Measurements from ENCODE around the gene SLAMF6. TPM values are rescaled to one million over a fixed set of nuclear protein-coding genes. Genes with fewer than 3 reads are reported as not detected.

SLAMF6 gene
- total and polyA plus RNA-seq, 10 of the 15 experiments (the other 5 are each of a cell fraction or from before 2014, with no cell fraction given): 20.5 to 89.6 (median 36.5) TPM

DNA sequence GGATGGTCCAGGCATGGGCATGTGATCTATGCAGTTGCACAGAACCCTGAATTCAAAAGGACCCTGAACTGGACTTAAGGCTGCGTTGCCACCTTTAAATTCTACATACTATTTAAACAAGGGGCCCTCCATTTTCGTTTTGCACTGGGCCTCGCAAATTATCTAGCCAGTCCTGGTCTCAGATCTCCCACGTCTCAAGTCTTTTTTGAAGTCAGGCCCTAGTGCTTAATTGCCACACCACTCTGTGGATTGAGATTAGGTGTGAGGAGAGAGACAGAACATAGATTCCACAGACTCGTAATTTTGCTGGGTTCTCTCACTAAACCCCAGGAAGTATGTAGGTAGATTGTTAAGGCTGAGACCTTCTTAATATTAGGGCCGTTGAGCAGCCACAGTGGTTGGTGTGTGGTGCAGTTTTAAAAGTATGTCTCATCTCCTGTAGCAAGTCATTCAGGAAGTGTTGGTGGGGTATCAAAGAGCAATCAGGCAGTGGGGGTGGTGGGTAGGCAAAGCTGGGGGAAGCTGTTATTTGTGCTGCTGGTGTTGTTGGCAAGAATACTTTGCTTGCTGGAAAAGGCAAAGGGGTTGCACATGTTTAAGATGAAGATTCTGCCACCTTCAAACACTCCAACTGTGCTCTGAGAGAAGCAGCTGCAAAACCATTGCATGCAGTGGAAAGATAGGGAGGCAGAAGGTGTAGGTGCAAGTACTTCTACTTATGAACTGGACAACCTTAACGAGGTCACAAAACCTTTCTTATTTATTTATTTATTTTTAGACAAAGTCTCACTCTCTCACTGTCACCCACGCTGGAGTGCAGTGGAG is 45.0 kb upstream of the SLAMF6 start (continued):
- peak; percentile 38; the same call in 1 of the 2 replicates for TF ChIP-seq PML (IDR thresholded peaks at IDR 0.05; ENCODE audit: low read length)

GRCh38 chr1:160567341-160567740 is 44.3 kb upstream of the SLAMF6 start:
- RAD21 ChIA-PET (ENCODE audit: unreplicated experiment): interaction anchor here (0.9 to 4.2 kb wide), 7 partner anchors 8 to 39 kb away, joined by 3 to 30 read pairs (median 7); no protein-coding TSS in a partner anchor
- H3K4me3 ChIP-seq: peak overlapping the region; percentile 28; the same call in 1 of the 2 replicates
- CTCF ChIA-PET: interaction anchor here (1.3 kb wide), 3 partner anchors 8 to 39 kb away, joined by 3 to 4 read pairs (median 4); no protein-coding TSS in a partner anchor
- peak overlapping the region; percentile 68 for H3K27ac ChIP-seq (ENCODE audit: control insufficient read depth, insufficient read depth)
- intact Hi-C loops (cut with micrococcal nuclease; ENCODE audit: unreplicated experiment) (no loop called here), in situ Hi-C loops (cut with MboI) (no loop called here)
- no peak overlapping the region for H2AFZ ChIP-seq (ENCODE audit: control insufficient read depth, low read depth, low read length)
- H4K20me1 ChIP-seq (ENCODE audit: control insufficient read depth, insufficient read depth): no peaks in the 10 kb centered on the region
- no peak for DNase-seq (ENCODE audit: low read depth, low spot score)
- H3K36me3 ChIP-seq (ENCODE audit: control insufficient read depth in 2 of 2, insufficient read depth in 2 of 2, low read length in 1 of 2): no peaks in the 10 kb centered on the region
- FAIRE-seq: no peak
- H3K79me2 ChIP-seq (ENCODE audit: control insufficient read depth, insufficient read depth, low read length): peaks cover 3% of the 10 kb centered on the region
- H3K9ac ChIP-seq (ENCODE audit: control insufficient read depth, insufficient read depth, low read length): no peak overlapping the region
- peaks cover 10% of the 10 kb centered on the region; the same call in 2 of the 3 replicates for H3K9me3 ChIP-seq (replicated peaks; ENCODE audit: control insufficient read depth, insufficient read depth, low read length)
- TF ChIP-seq ESRRA (IDR thresholded peaks at IDR 0.05; ENCODE audit: low read length) (no peak), NRF1 (conservative IDR thresholded peaks at IDR 0.05; ENCODE audit: low read depth, low read length) (no peak), SMC3 (IDR thresholded peaks at IDR 0.05; ENCODE audit: borderline replicate concordance, low read length) (no peak), ZNF274 (IDR thresholded peaks at IDR 0.05; ENCODE audit: insufficient read depth, insufficient read length) (no peak), SRF (IDR thresholded peaks at IDR 0.05; ENCODE audit: low read depth in 2 of 2, low read length in 2 of 2) (no peak), CBX5 (IDR thresholded peaks at IDR 0.05; ENCODE audit: low read depth) (no peak), YBX1 (IDR thresholded peaks at IDR 0.05) (no peak), CHD2 (IDR thresholded peaks at IDR 0.05; ENCODE audit: borderline replicate concordance, low read depth, low read length) (no peak), RAD51 (IDR thresholded peaks at IDR 0.05) (no peak), BCL11A (IDR thresholded peaks at IDR 0.05; ENCODE audit: low read depth, low read length) (no peak)
- TF ChIP-seq, protein P1, sequence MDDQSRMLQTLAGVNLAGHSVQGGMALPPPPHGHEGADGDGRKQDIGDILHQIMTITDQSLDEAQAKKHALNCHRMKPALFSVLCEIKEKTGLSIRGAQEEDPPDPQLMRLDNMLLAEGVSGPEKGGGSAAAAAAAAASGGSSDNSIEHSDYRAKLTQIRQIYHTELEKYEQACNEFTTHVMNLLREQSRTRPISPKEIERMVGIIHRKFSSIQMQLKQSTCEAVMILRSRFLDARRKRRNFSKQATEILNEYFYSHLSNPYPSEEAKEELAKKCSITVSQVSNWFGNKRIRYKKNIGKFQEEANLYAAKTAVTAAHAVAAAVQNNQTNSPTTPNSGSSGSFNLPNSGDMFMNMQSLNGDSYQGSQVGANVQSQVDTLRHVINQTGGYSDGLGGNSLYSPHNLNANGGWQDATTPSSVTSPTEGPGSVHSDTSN (IDR thresholded peaks at IDR 0.05; ENCODE audit: insufficient replicate concordance, low read depth, low read length): no peak
- TF ChIP-seq, protein P2, sequence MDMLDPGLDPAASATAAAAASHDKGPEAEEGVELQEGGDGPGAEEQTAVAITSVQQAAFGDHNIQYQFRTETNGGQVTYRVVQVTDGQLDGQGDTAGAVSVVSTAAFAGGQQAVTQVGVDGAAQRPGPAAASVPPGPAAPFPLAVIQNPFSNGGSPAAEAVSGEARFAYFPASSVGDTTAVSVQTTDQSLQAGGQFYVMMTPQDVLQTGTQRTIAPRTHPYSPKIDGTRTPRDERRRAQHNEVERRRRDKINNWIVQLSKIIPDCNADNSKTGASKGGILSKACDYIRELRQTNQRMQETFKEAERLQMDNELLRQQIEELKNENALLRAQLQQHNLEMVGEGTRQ (IDR thresholded peaks at IDR 0.05; ENCODE audit: borderline replicate concordance, low read depth, low read length): no peak
- no peaks in the 10 kb centered on the region for H3K27me3 ChIP-seq (replicated peaks in 1 of 2; ENCODE audit: control insufficient read depth in 2 of 2, insufficient read depth in 2 of 2, low read length in 1 of 2)
- WGBS (ENCODE audit: insufficient coverage, insufficient replicate concordance, low lambda C conversion rate, missing lambda C conversion rate): 94% methylated on average over 5 of the region's 5 CpGs
- peaks cover 22% of the 10 kb centered on the region for H3K4me1 ChIP-seq (ENCODE audit: control insufficient read depth, insufficient read depth, low read length)
- POLR2A ChIA-PET: interaction anchor here (0.7 to 6.8 kb wide), 5 partner anchors 9 to 18 kb away, joined by 3 to 43 read pairs (median 3); no protein-coding TSS in a partner anchor
- no peak for ATAC-seq
- SMC1A ChIA-PET (ENCODE audit: uncharacterized antibody, unreplicated experiment): interaction anchor here (2.9 to 30.0 kb wide), 5 partner anchors 8 to 39 kb away, joined by 17 to 735 read pairs (median 19); partner anchors contain the start of gene CD84
- no TSS peak for BruUV-seq (replicated peaks)
- H3K4me2 ChIP-seq (ENCODE audit: control insufficient read depth, insufficient read depth): no peak overlapping the region
